Left ventricle myocardium inferior (tissue), 1 donor: Measurements from ENCODE around the gene IL1RL2. TPM values are rescaled to one million over a fixed set of nuclear protein-coding genes. Genes with fewer than 3 reads are reported as not detected.

ENCODE experiments used
- DNase-seq: peaks from one replicate; pipeline ENCODE4 v3.0.0-alpha.2; 2020
- H3K27ac ChIP-seq: fragments of 200-600 bp; replicated peaks from 2 replicates; pipeline ENCODE4 v1.8.0; 2021
- H3K27me3 ChIP-seq: fragments of 200-600 bp; 2 replicates; pipeline ENCODE4 v1.8.0; 2021; ENCODE audit warnings: low read depth
- H3K36me3 ChIP-seq: fragments of 200-600 bp; 2 replicates; pipeline ENCODE4 v1.8.0; 2021
- H3K4me1 ChIP-seq: fragments of 200-600 bp; 2 replicates; pipeline ENCODE4 v1.8.0; 2021
- H3K4me3 ChIP-seq: fragments of 200-600 bp; 2 replicates; pipeline ENCODE4 v1.8.0; 2021; ENCODE audit warnings: mild to moderate bottlenecking, moderate library complexity
- H3K9me3 ChIP-seq: fragments of 200-600 bp; replicated peaks from 2 replicates; pipeline ENCODE4 v1.8.0; 2021
- intact Hi-C: fragments of 100-400 bp; cut with micrococcal nuclease; formaldehyde crosslinking; loops from one replicate; pipeline ENCODE4 v1.11.0; 2022
- total RNA-seq: library from RNA; stranded (reverse); fragmentation: NEBNext Ultra II Directional; extraction: Animal tissue kit (Norgen Biotek cat#: 25700); gene quantifications from one replicate; pipeline ENCODE4 v1.2.1, GENCODE V29; 2021
- TF ChIP-seq, protein P1 (sequence below): fragments of 200-600 bp; IDR thresholded peaks from 2 replicates; pipeline ENCODE4 v1.8.0; 2021; ENCODE audit warnings: antibody characterized with exemption, mild to moderate bottlenecking, borderline replicate concordance
- donor health status: DM: no; HTN: yes; CAD: no; lungs with severe emphysema.

Gene IL1RL2
- total RNA-seq, 1 donor from 2014 or later, result 0.30 TPM

DNA sequence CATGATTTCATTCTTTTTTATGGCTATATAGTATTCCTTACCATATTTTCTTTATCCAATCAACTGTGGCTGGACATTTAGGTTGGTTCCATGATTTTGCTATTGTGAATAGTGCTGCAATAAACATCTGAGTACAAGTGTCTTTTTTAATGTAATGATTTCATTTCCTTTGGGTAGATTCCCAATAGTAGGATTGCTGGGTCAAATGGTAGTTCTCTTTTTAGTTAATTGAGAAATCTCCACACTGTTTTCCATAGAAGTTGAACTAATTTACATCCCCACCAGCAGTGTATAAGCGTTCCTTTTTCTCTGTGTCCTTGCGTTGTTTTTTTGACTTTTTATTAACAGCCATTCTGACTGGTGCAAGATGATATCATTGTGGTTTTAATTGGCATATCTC is 65.4 kb downstream of the IL1RL2 start:
- TF ChIP-seq, protein P1, sequence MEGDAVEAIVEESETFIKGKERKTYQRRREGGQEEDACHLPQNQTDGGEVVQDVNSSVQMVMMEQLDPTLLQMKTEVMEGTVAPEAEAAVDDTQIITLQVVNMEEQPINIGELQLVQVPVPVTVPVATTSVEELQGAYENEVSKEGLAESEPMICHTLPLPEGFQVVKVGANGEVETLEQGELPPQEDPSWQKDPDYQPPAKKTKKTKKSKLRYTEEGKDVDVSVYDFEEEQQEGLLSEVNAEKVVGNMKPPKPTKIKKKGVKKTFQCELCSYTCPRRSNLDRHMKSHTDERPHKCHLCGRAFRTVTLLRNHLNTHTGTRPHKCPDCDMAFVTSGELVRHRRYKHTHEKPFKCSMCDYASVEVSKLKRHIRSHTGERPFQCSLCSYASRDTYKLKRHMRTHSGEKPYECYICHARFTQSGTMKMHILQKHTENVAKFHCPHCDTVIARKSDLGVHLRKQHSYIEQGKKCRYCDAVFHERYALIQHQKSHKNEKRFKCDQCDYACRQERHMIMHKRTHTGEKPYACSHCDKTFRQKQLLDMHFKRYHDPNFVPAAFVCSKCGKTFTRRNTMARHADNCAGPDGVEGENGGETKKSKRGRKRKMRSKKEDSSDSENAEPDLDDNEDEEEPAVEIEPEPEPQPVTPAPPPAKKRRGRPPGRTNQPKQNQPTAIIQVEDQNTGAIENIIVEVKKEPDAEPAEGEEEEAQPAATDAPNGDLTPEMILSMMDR, result no peak

DNA sequence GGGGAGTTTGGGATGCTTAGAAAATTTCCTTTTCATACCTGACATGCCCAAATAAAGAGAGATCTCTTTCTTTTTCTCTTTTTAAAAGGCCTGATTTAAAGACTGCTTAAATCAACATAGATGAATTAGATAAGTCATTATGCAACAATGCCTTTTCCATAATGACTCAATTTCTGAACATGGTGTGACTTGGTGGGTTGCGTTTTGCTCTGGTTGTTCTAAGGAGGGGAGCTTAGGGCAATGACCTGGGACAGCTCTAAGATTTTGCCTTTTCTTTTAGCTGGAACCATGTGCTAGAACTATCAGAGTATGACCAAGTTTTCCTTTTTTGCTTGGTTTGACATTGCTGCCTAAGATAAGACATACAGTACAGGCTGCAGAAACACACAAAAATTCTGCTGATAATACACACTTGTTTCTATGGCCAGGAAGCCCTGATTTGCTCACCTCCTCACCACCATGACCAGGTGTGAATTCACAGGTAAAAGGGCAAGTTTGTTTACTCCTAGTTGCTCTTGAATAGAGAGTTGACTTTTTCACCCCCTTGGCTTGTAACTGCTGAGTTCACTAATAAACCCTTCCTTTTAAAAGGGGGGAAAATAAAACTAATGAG is 66.4 kb downstream of the IL1RL2 start:
- Histone ChIP-seq H3K36me3 (no peaks in the 10 kb centered on the region), H3K4me3 (no peak overlapping the region), H3K9me3 (no peaks in the 10 kb centered on the region), H3K4me1 (peaks cover 20% of the 10 kb centered on the region), H3K27me3 (peaks cover 32% of the 10 kb centered on the region), H3K27ac (no peak overlapping the region)
- DNase-seq, result no peak
- TF ChIP-seq, protein P1, result no peak
- intact Hi-C loops, result loop anchor here (10.0 kb wide), 1 partner anchor 92 kb away; no protein-coding TSS in a partner anchor

More for the DNA sequence above, 65.4 kb downstream of the IL1RL2 start:
- no peak overlapping the region for H3K27ac ChIP-seq
- no peak for DNase-seq
- peaks cover 32% of the 10 kb centered on the region for H3K27me3 ChIP-seq
- no peak overlapping the region for H3K4me3 ChIP-seq
- H3K9me3 ChIP-seq, result no peaks in the 10 kb centered on the region
- peaks cover 20% of the 10 kb centered on the region for H3K4me1 ChIP-seq
- intact Hi-C loops, result loop anchor here (10.0 kb wide), 1 partner anchor 93 kb away; no protein-coding TSS in a partner anchor
- no peaks in the 10 kb centered on the region for H3K36me3 ChIP-seq

DNA sequence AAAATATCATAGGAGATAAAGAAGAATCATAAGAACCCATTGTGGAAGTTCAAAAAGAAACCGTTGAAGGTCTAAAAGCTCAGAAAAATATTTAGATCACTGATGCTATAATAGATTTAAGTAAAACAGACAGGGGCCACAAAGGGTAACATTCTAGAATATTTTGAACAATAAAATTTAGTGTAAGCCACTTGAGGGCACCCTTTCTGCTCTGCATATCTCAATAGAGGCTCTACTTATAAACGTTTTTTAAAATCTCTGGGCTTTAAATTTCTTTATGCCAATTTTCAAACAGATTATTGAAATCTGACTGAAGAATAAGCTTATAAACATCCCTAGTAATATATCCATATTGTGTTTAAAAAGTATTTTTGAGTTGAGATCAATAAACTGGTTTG is 66.9 kb downstream of the IL1RL2 start:
- peaks cover 20% of the 10 kb centered on the region for H3K4me1 ChIP-seq
- H3K27me3 ChIP-seq, result peaks cover 32% of the 10 kb centered on the region
- no peak for DNase-seq
- no peak overlapping the region for H3K4me3 ChIP-seq
- no peaks in the 10 kb centered on the region for H3K36me3 ChIP-seq
- intact Hi-C loops, result loop anchor here (10.0 kb wide), 1 partner anchor 91 kb away; no protein-coding TSS in a partner anchor
- no peak overlapping the region for H3K27ac ChIP-seq
- TF ChIP-seq, protein P1, result peak; percentile 15
- H3K9me3 ChIP-seq, result no peaks in the 10 kb centered on the region

DNA sequence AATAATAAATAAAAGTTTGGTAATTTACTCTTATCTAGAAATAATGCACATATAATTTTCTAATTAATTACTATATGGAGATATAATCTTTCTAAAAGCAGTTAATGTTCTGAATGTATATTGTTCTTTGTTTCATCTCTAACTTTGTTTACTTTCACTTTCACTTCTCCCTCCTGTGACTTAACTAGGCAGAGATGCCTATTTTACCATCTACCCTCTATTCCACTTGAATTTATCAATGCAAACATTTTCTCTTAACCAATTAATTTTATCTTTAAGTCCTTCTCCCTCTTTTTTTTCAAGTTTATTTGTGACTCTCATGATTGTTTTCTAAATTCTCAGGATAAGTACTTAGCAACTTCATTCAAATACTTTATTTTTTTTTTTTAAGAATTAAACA is 69.5 kb downstream of the IL1RL2 start:
- TF ChIP-seq, protein P1, result no peak
- no peak overlapping the region for H3K27ac ChIP-seq
- peak overlapping the region; percentile 26 for H3K4me3 ChIP-seq
- no peaks in the 10 kb centered on the region for H3K9me3 ChIP-seq
- DNase-seq, result no peak
- H3K4me1 ChIP-seq, result peaks cover 13% of the 10 kb centered on the region
- H3K36me3 ChIP-seq, result no peaks in the 10 kb centered on the region
- intact Hi-C loops, result loop anchor here (10.0 kb wide), 1 partner anchor 89 kb away; no protein-coding TSS in a partner anchor
- H3K27me3 ChIP-seq, result peaks cover 24% of the 10 kb centered on the region

DNA sequence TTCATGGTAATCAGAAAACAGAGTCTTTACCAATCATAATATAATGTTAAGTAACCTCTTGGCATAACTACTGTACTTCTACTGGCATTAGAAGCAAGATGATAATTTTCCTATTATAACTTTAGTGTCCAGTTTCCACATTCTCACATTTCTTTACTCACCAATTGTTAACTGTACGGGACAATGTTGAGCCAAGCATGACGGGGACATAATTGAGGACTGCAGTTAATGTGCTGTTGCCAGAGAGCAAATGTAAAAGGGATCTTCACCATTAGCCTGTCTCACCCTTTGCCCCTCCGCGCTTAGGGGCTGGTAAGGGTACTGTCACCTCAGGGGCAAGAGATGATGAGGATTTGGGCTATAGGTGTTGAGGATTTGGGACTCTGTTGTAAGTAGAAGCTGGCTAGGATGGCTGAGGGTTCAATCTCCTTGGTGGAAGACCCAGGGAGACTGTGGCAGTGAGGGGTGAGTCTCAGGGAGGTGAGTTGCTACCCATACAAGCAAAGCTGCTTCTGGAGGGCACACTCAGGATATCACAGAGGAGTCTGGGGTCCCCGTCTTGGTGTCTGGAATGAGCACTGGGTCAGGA is 70.1 kb downstream of the IL1RL2 start:
- intact Hi-C loops, result loop anchor here (10.0 kb wide), 1 partner anchor 88 kb away; no protein-coding TSS in a partner anchor
- Histone ChIP-seq H3K27me3 (peaks cover 23% of the 10 kb centered on the region), H3K36me3 (no peaks in the 10 kb centered on the region), H3K4me3 (peak overlapping the region; percentile 26), H3K9me3 (no peaks in the 10 kb centered on the region), H3K4me1 (peaks cover 8% of the 10 kb centered on the region), H3K27ac (no peak overlapping the region)
- DNase-seq, result no peak
- TF ChIP-seq, protein P1, result no peak
